HCEC 1CT (cell line): ENCODE measurements around the gene DENND2A.
A peak's percentile ranks its signal among the peaks of the same experiment; 100 is the strongest.
"Not testable (repeated sequence)": the region's sequence is repeated elsewhere in the genome, so short reads cannot be mapped to it uniquely, and the experiment has no call there.

ENCODE experiments used
- DNase-seq: peaks from one replicate; pipeline ENCODE4 v3.0.0-alpha.2; 2017

The DENND2A gene

DNA sequence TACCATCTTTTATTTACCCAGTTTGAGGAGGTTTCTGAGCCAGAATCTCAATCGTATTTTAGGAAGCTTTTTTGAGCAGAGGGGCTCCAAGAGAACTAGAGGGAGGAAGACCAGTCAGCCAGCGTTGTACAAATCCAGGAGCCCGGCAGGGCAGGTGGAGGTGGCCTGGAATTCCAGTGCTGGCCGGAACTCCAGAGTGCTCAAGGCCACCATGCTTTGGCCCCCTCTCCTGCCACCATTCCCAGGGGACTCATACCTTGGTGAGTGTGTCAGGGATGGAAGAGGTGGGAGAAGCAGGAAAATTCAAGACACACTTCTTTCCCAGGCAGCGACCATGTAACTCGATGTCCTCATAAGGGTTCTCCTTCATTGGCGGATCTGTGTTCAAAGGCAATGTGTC, 55.3 kb downstream of the DENND2A start:
- no peak for DNase-seq

DNA sequence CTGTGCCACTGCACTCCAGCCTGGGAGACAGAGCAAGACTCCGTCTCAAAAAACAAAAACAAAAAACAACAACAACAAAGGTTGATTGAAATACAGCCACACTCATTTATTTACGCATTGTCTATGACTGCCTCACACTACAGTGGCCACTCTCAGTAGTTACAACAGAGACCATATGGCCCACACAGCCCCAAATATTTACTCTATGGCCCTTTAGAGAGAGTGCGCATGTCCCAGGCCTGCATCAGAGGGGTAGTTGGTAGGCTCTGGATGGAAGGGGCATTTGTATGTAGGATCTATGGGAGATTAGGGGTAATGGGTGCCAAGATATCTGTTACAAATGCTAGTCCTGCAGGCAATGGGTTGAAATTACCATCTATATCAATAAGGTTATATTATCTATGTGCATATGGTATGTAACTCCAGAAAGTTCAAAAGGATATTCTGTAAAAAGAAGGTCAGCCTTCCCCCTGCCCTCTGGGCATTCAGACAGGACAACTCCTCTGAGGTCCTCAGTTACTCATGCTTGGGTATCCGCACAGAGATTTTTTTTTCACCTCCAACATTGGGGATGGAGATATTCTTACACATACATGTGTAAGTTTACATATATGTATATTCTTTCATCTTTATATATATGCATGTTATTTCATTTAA, 56.3 kb downstream of the DENND2A start:
- DNase-seq: no peak

DNA sequence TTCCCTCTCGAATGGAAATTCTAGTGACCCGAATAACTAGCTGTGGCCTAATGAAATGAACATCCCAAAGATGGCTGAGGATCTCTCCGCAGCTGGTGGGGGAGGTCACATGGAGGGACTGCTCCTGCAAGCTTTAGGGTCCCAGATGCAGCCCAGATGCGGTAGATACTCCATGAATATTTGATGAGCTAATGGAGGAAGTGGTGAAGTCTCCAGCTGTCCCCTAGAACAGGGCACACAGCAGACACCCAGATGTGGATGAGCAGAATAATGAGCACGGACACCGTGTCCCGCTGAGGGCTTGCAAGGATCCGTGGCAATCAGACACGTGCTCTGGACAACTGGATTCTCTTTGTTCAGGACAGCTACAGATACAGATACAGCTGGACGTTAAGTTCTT, 59.2 kb downstream of the DENND2A start:
- no peak for DNase-seq

- no peak for DNase-seq
Observed at GRCh38 chr7:140577651-140578050, 63.0 kb downstream of the DENND2A start.

GRCh38 chr7:140576589-140576988, 64.0 kb downstream of the DENND2A start:
- DNase-seq: no peak

- DNase-seq: no peak
Observed at GRCh38 chr7:140571538-140572122, 69.0 kb downstream of the DENND2A start.

DNA sequence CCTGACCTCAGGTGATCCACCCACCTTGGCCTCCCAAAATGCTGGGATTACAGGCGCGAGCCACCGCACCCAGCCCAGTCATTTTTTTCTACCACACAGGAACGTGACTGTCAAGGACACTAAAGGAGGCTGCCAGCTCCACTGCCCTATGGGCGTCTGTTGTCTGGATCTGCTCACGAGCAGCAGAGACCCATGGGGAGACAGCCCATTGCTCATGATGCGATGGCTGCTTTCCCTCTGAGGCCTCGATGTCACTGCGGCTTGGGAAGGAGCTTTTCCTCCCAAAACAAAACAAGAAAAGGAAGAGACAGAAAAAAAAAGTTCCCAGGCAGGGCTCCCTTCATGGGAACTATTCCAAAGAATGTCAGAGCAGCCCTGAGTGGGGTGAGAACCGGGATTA, 70.5 kb downstream of the DENND2A start:
- DNase-seq: no peak

GRCh38 chr7:140568021-140568813, 72.4 kb downstream of the DENND2A start:
- DNase-seq: no peak

DNA sequence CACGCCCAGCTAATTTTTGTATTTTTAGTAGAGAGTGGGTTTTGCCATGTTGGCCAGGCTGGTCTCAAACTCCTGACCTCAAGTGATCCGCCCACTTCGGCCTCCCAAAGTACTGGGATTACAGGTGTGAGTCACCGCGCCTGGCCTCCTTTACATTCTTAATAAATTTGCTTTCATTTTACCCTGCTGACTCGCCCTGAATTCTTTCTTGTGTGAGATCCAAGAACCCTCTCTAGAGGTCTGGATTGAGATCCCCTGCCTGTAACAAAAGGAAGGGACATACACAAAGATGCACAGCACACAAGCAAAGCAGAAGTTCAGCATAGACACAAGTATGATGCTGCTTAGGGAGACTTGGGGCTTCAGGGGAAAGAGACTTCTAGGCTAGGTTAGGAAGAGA, 74.4 kb downstream of the DENND2A start:
- DNase-seq: peak; percentile 69

GRCh38 chr7:140565761-140566160, 74.9 kb downstream of the DENND2A start:
- not testable (repeated sequence) for DNase-seq

- DNase-seq: no peak
Observed at GRCh38 chr7:140564643-140565042, 76.0 kb downstream of the DENND2A start.

- DNase-seq: no peak
Observed at GRCh38 chr7:140562926-140563481, 77.6 kb downstream of the DENND2A start.

DNA sequence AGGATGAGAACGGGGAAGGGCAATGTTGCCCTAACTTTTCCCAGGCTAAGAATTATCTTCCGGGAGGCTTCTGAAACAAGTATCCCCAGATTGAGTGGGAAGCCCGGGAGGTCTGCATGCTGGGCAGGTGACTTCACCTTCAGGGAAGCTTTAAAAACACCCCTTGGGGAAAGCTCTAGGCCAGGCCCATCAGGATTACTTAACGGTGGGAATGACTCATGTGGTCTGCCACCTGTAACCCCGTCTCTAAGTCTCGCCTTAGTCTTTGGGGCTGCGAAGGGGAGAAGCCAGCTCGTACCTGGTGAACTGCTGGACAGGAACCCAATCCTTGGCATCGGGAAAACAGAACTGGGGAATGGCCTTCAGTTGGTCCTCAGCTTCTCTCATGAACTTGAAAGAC, 81.2 kb downstream of the DENND2A start:
- no peak for DNase-seq

- no peak for DNase-seq
Observed at GRCh38 chr7:140557809-140558518, 82.6 kb downstream of the DENND2A start.

DNA sequence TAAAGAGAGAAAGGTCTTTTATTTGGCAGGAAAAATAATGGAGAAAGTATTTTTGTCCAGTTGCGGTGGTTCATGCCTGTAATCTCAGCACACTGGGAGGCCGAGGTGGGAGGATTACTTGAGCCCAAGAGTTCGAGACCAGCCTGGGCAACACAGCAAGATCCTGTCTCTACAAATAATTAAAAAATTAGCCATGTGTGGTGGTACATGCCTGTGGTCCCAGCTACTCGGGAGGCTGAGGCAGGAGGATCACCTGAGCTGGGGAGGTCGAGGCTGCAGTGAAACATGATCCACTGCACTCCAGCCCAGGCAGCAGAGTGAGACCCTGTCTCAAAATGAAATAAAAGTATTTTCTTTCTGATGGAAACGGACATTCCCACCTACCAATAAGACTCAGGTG, 83.5 kb downstream of the DENND2A start:
- DNase-seq: no peak

DNA sequence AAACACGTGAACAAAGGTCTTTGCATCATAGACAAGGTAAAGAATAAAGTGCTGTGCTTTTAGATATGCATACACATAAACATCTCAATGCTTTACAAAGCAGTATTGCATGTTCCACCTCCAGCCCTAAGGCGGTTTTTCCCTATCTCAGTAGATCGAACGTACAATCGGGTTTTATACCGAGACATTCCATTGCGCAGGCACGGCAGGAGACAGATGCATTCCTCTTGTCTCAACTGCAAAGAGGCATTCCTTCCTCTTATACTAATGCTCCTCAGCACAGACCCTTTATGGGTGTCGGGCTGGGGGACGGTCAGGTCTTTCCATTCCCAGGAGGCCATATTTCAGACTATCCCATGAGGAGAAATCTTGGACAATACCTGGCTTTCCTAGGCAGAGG, 87.4 kb downstream of the DENND2A start:
- DNase-seq: not testable (repeated sequence)

GRCh38 chr7:140552240-140552679, 88.4 kb downstream of the DENND2A start:
- no peak for DNase-seq

DNA sequence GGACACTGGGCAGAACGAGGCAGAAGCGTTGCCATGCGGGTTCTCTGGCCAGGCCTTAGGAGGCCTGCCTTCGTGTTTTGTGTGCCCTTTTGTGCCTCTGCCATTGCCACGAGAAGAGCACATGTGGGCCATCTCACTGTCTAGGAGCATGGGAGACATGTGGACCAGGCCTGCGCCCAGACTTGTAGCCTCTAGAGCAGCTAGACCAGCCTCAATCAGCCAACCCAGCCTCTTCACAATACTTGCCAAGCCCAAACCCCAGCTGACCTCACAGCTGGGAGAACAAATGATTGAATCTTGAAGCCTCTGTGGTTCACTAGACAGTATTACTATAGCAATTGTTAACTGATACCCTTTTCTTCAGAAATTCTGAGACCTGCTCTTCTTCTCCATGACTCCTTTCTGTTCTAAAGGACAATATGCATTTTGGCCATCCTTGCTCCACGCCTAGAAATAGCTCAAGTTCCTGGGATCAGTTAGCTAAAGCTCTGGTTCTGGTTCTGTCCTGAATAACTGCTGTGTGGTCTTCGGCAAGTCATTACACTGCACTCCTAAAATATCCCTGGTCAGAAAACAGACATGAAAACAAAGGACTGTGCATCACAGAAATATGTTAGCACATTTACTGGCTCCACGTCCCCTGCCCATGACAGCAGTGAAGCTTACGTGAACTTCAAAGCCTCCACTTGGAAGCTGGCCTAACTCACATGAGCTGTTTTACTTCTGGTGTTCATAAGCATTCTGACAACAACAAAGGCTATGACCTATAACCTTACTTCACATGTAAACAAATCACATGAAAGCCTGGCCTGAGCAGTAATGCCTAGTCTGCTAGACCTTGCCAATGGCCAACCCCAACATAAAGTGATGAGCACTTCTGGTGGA, 89.0 kb downstream of the DENND2A start:
- DNase-seq: no peak

GRCh38 chr7:140546947-140547346, 93.7 kb downstream of the DENND2A start:
- DNase-seq: no peak

DNA sequence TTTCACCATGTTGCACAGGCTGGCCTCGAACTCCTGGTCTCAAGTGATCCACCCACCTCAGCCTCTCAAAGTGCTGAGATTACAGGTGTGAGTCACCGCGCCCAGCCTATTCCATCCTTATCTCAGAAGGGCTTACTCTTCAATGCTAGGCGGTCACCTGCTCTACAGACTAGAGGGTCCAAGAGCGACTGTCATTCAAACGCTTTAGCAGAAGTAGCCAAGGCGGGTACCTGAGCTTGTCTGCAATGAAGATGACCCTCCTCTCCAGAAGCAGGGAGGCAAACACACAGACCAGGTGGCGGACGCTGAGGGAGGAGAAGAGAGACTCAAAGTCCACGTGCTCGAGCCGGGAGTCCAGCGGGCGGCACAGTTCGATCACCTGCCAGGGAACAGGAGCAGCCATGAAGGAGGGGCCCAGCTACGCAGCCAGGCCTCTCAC, 96.2 kb downstream of the DENND2A start:
- no peak for DNase-seq

DNA sequence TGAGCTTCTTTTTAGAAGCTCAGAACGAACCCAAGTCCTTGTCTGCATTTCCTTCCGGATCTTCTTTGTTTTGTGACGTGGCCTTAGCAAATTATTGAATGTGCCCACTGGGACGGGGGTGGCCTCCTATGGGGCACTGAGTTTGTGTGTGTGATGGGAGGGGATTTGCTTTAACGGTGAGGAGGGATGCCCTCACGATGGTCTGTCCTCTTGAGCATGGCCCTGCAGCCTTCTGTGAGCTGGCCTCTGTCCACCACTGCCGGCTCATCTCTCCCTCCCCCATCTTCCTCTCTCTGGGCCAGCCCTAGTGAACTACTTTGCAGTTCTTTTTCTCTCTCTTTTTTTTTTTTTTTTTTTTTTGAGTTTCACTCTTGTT, 98.4 kb downstream of the DENND2A start:
- DNase-seq: peak; percentile 61
